ENCODE results near the gene TSPAN9. TPM values are rescaled to one million over a fixed set of nuclear protein-coding genes. Genes with fewer than 3 reads are reported as not detected.

The TSPAN9 gene
- total and polyA plus RNA-seq, 10 of the 15 experiments (the other 5 are each of a cell fraction or from before 2014, with no cell fraction given) = 0.03 to 1.0 (median 0.12) TPM; not detected in 5

GRCh38 chr12:3298603-3299002, 221.4 kb downstream of the TSPAN9 start:
- no peak for ATAC-seq
- Histone ChIP-seq H3K9me3 (replicated peaks; ENCODE audit: control insufficient read depth, insufficient read depth, low read length) (no peaks in the 10 kb centered on the region), H3K9ac (ENCODE audit: control insufficient read depth, insufficient read depth, low read length) (no peak overlapping the region), H3K4me3 (no peak overlapping the region), H4K20me1 (ENCODE audit: control insufficient read depth, insufficient read depth) (no peaks in the 10 kb centered on the region), H3K27ac (ENCODE audit: control insufficient read depth, insufficient read depth) (no peak overlapping the region), H2AFZ (ENCODE audit: control insufficient read depth, low read depth, low read length) (no peak overlapping the region), H3K4me2 (ENCODE audit: control insufficient read depth, insufficient read depth) (no peak overlapping the region), H3K36me3 (ENCODE audit: control insufficient read depth in 2 of 2, insufficient read depth in 2 of 2, low read length in 1 of 2) (no peaks in the 10 kb centered on the region), H3K79me2 (ENCODE audit: control insufficient read depth, insufficient read depth, low read length) (no peaks in the 10 kb centered on the region), H3K4me1 (ENCODE audit: control insufficient read depth, insufficient read depth, low read length) (no peaks in the 10 kb centered on the region), H3K27me3 (replicated peaks in 1 of 2; ENCODE audit: control insufficient read depth in 2 of 2, insufficient read depth in 2 of 2, low read length in 1 of 2) (peaks cover 0 to 1% of the 10 kb centered on the region in 2 experiments; a peak in 3 of 4 replicates)
- no TSS peak for BruUV-seq (replicated peaks)
- ChIA-PET CTCF (interaction anchor here (1.0 to 4.6 kb wide), 8 partner anchors 383 to 513 kb away, joined by 3 to 179 read pairs (median 18); no protein-coding TSS in a partner anchor), SMC1A (ENCODE audit: uncharacterized antibody, unreplicated experiment) (interaction anchor here (3.2 kb wide), 1 partner anchor 506 kb away, joined by 58 read pairs; no protein-coding TSS in a partner anchor), POLR2A (no interaction called here), RAD21 (ENCODE audit: unreplicated experiment) (no interaction called here)
- TF ChIP-seq HDAC6 (IDR thresholded peaks at IDR 0.05; ENCODE audit: unreplicated experiment) (no peak), RAD21 (IDR thresholded peaks at IDR 0.05; ENCODE audit: insufficient read depth, low read depth, low read length) (no peak), EED (IDR thresholded peaks at IDR 0.05; ENCODE audit: low read depth) (no peak), HDGF (IDR thresholded peaks at IDR 0.05) (no peak), KAT2A (conservative IDR thresholded peaks at IDR 0.05; ENCODE audit: control insufficient read depth, low read depth, low read length) (no peak), RELB (IDR thresholded peaks at IDR 0.05; ENCODE audit: low read depth) (no peak), SRF (IDR thresholded peaks at IDR 0.05; ENCODE audit: low read depth in 2 of 2, low read length in 2 of 2) (no peak), SP1 (IDR thresholded peaks at IDR 0.05; ENCODE audit: low read depth, low read length) (no peak), BCL3 (IDR thresholded peaks at IDR 0.05; ENCODE audit: borderline replicate concordance, insufficient read depth, low read depth, low read length, poor library complexity, severe bottlenecking) (no peak), DPF2 (IDR thresholded peaks at IDR 0.05) (no peak), CBX5 (IDR thresholded peaks at IDR 0.05; ENCODE audit: low read depth) (no peak)
- in situ Hi-C loops (cut with MboI) (loop anchor here (5.0 to 10.0 kb wide), 2 partner anchors 476 to 504 kb away; no protein-coding TSS in a partner anchor), intact Hi-C loops (cut with micrococcal nuclease; ENCODE audit: unreplicated experiment) (no loop called here)
- no peak for FAIRE-seq
- 38% methylated on average over 17 of the region's 17 CpGs for WGBS (ENCODE audit: insufficient coverage, insufficient replicate concordance, low lambda C conversion rate, missing lambda C conversion rate)
- no peak for DNase-seq (ENCODE audit: low read depth, low spot score)
